Stomach (tissue), 9 donors: ENCODE data around the gene RAP1A. TPM values are rescaled to one million over a fixed set of nuclear protein-coding genes. Genes with fewer than 3 reads are reported as not detected.

Experiments used
- DNase-seq, 2 donors: peaks; one replicate each; pipeline versions ENCODE4 v3.0.0 to v3.0.0-alpha.2; 2013 to 2019
- H3K27ac ChIP-seq, 5 donors: fragments of 200-600 bp in 4 of 5; sonication (generic) in 4 of 5; one replicate each; pipeline ENCODE4 v1.5.1; 2013 to 2019; ENCODE audit warnings: mild to moderate bottlenecking in 1 of 5, moderate library complexity in 1 of 5
- H3K27me3 ChIP-seq, 3 donors: fragments of 200-600 bp; sonication (generic); one replicate each; pipeline ENCODE4 v1.5.1; 2017 to 2019; ENCODE audit warnings: mixed run types in 1 of 3
- H3K36me3 ChIP-seq, 4 donors: fragments of 200-600 bp; sonication (generic); 1 replicate in 3 of 4; 2 replicates in 1 of 4; pipeline ENCODE4 v1.5.1; 2016 to 2019
- H3K4me1 ChIP-seq, 4 donors: fragments of 200-600 bp; sonication (generic); one replicate each; pipeline ENCODE4 v1.5.1; 2016 to 2019
- H3K4me3 ChIP-seq, 4 donors: fragments of 200-600 bp; sonication (generic) in 3 of 4; one replicate each; pipeline ENCODE4 v1.5.1; 2016 to 2019; ENCODE audit warnings: mild to moderate bottlenecking in 1 of 4
- H3K9me3 ChIP-seq, 4 donors: fragments of 200-600 bp; sonication (generic); one replicate each; pipeline ENCODE4 v1.5.1; 2016 to 2019
- EP300 ChIP-seq: sonication (generic); formaldehyde crosslinking; IDR thresholded peaks from one replicate; pipeline ENCODE4 v1.6.1; 2017; ENCODE audit warnings: antibody characterized with exemption
- POLR2A ChIP-seq, 4 donors: fragments of 450-650 bp; IDR thresholded peaks; one replicate each; pipeline ENCODE4 v1.6.1; 2016; ENCODE audit warnings: antibody characterized with exemption in 4 of 4, control low read depth in 2 of 4, mild to moderate bottlenecking in 1 of 4, moderate library complexity in 1 of 4
- POLR2AphosphoS5 ChIP-seq, 3 donors: sonication (generic); formaldehyde crosslinking; IDR thresholded peaks; one replicate each; pipeline ENCODE4 v1.6.1; 2016; ENCODE audit warnings: antibody characterized with exemption in 3 of 3
- WGBS, 5 donors: extraction: QIAGEN DNeasy Blood & Tissue Kit in 3 of 5; methylation state at CpG; one replicate each; pipeline versions ENCODE4 v1.1.5 to v1.1.7; 2013 to 2018; 5-methylcytosine and 5-hydroxymethylcytosine counted together
- intact Hi-C: fragments of 100-400 bp; cut with DNase I; formaldehyde crosslinking; loops from one replicate; pipeline ENCODE4 v1.15.1; 2023; ENCODE audit warnings: low total_unique reads
- polyA plus RNA-seq, 3 donors: library from polyadenylated mRNA; stranded (reverse); fragments of 200-250 nt; gene quantifications; one replicate each; pipeline ENCODE4 v1.2.3, GENCODE V29; 2013
- total RNA-seq, 5 donors: library from RNA; depleted of rRNA; stranded (reverse); fragments of >200 nt; gene quantifications; one replicate each; pipeline versions ENCODE4 v1.1.0 to v1.2.3, GENCODE V29; 2014 to 2016
- TF ChIP-seq, protein P1 (sequence below), 7 experiments: fragments of 450-650 bp in 4 of 7; fragments of 200-600 bp in 3 of 7; sonication (generic) in 3 of 7; IDR thresholded peaks; one replicate each; pipeline ENCODE4 v1.5.1; 2016 to 2019; ENCODE audit warnings: antibody characterized with exemption in 7 of 7, control low read depth in 2 of 7, mild to moderate bottlenecking in 1 of 7
- donor health status: healthy with polysubstance abuse.
- donor health status: Bipolar disorder and iron deficiency.
- donor health status: healthy.

RAP1A gene
- total and polyA plus RNA-seq, 8 donors: 20.9 to 175 (median 85.4) TPM

DNA sequence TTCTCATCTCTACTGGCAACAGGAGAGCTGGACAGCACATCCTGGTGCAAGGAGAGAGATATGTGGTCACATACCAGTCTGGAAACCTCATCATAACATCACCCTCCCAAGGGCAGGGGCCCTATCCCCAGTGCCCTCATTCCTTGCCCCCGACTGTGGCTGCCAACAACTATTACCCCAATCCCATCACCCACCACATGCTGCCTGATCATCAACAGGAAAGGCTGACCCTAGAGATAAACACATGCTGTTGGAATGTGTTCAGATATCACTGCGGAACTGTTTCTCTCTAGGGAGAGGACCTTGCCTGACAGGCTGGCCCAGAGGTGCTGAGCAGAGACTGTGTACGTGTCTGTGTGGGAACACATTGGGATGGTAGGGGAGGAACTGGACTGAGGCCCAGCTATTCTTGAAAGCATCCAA is 124.1 kb downstream of the RAP1A start:
- intact Hi-C loops: loop anchor here (10.0 kb wide), 1 partner anchor 259 kb away; no protein-coding TSS in a partner anchor
- WGBS, 5 donors: 56 to 69% (median 60%) methylated on average over 3 of the region's 3 CpGs
- H3K27ac ChIP-seq: no peak overlapping the region
- H3K4me3 ChIP-seq: no peak overlapping the region
- DNase-seq: peak in 1 of 2 donors; percentile 5
- H3K9me3 ChIP-seq: no peaks in the 10 kb centered on the region
- H3K4me1 ChIP-seq: peaks cover 9 to 19% (median 15%) of the 10 kb centered on the region in 4 donors
- H3K27me3 ChIP-seq: peaks cover 0 to 23% (median 0%) of the 10 kb centered on the region in 3 donors
- no peaks in the 10 kb centered on the region for H3K36me3 ChIP-seq
- TF ChIP-seq POLR2A (IDR thresholded peaks at IDR 0.05) (no peak), EP300 (no peak), POLR2AphosphoS5 (IDR thresholded peaks at IDR 0.05) (no peak)
- TF ChIP-seq, protein P1, sequence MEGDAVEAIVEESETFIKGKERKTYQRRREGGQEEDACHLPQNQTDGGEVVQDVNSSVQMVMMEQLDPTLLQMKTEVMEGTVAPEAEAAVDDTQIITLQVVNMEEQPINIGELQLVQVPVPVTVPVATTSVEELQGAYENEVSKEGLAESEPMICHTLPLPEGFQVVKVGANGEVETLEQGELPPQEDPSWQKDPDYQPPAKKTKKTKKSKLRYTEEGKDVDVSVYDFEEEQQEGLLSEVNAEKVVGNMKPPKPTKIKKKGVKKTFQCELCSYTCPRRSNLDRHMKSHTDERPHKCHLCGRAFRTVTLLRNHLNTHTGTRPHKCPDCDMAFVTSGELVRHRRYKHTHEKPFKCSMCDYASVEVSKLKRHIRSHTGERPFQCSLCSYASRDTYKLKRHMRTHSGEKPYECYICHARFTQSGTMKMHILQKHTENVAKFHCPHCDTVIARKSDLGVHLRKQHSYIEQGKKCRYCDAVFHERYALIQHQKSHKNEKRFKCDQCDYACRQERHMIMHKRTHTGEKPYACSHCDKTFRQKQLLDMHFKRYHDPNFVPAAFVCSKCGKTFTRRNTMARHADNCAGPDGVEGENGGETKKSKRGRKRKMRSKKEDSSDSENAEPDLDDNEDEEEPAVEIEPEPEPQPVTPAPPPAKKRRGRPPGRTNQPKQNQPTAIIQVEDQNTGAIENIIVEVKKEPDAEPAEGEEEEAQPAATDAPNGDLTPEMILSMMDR (IDR thresholded peaks at IDR 0.05): no peak

DNA sequence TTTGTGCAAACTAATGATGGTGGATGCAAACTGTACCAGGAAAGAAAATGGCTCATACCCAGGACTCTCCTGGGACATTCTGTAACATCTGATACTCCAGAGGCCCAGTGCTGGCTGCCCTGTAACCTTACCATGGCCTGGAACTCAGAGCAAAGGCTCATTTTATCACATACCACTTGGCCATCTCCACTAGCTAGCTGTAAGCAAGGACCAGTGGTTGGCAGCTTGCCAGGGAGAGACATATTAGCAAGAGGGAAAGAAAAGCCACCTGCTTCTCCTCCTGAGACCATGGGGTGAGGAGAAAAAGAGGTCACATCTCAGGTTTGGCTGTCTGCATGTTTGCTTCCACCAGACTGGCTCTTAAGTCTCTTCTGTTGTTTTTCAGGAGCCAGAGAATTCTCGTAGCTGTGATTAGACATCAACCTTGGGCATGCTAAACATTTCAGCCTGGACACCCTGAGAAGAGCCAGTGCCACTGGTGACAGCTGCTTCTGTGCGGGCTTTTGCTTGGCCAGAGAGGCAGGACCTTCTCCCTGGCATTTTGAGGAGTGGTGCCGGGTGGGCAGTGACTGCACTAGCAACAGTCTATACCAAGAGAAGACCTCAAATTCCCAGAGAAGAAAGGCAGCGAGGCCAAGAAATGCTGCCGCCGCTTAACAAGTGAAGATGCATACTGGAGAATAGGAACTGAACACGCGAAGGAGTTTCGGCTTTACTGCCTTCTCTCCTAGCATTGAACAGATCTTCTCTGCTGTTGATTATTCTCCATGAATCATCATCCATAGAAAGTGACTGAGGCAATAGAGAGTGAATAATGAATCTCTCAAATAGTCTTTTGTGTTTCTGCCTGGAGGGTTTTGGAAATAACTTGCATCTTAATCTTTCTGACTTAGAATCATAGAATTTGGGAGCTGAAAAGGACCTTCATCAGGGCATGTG is 126.4 kb downstream of the RAP1A start:
- H3K36me3 ChIP-seq: no peaks in the 10 kb centered on the region
- H3K9me3 ChIP-seq: no peaks in the 10 kb centered on the region
- intact Hi-C loops: loop anchor here (10.0 kb wide), 1 partner anchor 261 kb away; no protein-coding TSS in a partner anchor
- 91 to 96% (median 93%) methylated on average over 9 of the region's 9 CpGs for WGBS, 5 donors
- TF ChIP-seq POLR2A (IDR thresholded peaks at IDR 0.05): no peak
- no peak overlapping the region for H3K4me3 ChIP-seq
- peaks cover 0 to 13% (median 0%) of the 10 kb centered on the region in 3 donors for H3K27me3 ChIP-seq
- peaks cover 0 to 10% (median 0%) of the 10 kb centered on the region in 4 donors for H3K4me1 ChIP-seq
- H3K27ac ChIP-seq: peak overlapping the region in 3 of 5 donors; percentile 1 to 43 (median 3)
- peak in 1 of 2 donors; percentile 38 for DNase-seq

DNA sequence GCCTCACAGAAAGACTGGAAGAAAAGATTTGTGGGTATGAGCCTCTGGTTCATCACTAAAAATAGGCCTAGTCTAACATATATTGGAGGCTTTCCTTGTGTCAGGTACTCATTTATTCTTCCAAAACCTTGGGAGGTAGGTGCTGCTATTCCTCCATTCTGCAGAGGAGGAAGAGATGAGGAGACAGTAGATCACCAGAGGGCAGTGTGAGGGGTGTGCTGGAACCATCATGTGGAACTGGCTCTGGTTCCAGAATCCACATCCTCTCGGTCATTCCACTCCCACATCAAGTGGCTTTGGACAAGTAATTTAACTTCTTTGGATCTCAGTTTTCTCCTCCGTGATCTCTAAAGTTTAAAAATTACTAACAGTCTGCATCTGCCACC is 127.0 kb downstream of the RAP1A start:
- Histone ChIP-seq H3K4me3 (no peak overlapping the region), H3K27me3 (peaks cover 0 to 8% (median 0%) of the 10 kb centered on the region in 3 donors), H3K9me3 (no peaks in the 10 kb centered on the region), H3K4me1 (peaks cover 0 to 17% (median 0%) of the 10 kb centered on the region in 4 donors), H3K27ac (peak overlapping the region in 1 of 5 donors; percentile 43), H3K36me3 (no peaks in the 10 kb centered on the region)
- TF ChIP-seq POLR2AphosphoS5 (IDR thresholded peaks at IDR 0.05) (no peak), POLR2A (IDR thresholded peaks at IDR 0.05) (no peak), EP300 (no peak)
- TF ChIP-seq, protein P1 (IDR thresholded peaks at IDR 0.05): no peak
- DNase-seq: no peak
- 74 to 88% (median 80%) methylated on average over 2 of the region's 2 CpGs for WGBS, 5 donors
- intact Hi-C loops: loop anchor here (10.0 kb wide), 1 partner anchor 262 kb away; no protein-coding TSS in a partner anchor

DNA sequence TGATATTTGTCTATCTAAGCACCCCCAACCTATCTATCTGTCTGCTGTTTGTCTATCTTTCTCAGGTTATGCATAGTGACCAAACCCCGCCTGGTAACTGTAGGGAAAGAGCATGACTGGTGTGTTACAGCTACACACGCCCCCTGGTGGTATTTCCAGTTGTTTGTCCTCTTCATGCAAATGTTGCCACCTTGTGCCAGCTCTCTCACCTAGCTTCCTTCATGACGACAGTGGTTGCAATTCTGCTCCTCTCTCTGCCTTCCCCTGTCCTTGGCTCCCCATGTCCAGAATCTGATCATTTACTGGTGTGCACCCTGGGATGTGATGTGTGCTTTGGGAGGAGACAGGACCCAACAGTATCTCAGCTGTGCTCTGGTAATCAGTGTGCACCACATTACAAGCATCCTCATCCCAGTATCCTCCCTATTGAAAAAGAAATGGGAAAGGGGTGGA is 127.7 kb downstream of the RAP1A start:
- Histone ChIP-seq H3K27me3 (peaks cover 0 to 2% (median 0%) of the 10 kb centered on the region in 3 donors), H3K4me1 (peaks cover 0 to 17% (median 0%) of the 10 kb centered on the region in 4 donors), H3K9me3 (no peaks in the 10 kb centered on the region), H3K27ac (peak overlapping the region in 1 of 5 donors; percentile 43), H3K4me3 (no peak overlapping the region), H3K36me3 (no peaks in the 10 kb centered on the region)
- intact Hi-C loops: loop anchor here (10.0 kb wide), 1 partner anchor 263 kb away; no protein-coding TSS in a partner anchor
- 15 to 37% (median 19%) methylated on average over 3 of the region's 3 CpGs for WGBS, 5 donors
- DNase-seq: peak; percentile 70 to 74
- no peak for TF ChIP-seq POLR2A (IDR thresholded peaks at IDR 0.05)
- TF ChIP-seq, protein P1 (IDR thresholded peaks at IDR 0.05): peak in 5 of 7 experiments; percentile 47 to 74 (median 64)
